RKO (cell line): ENCODE data around the gene NOVA2.

Source experiments
- DNase-seq: peaks from one replicate; pipeline ENCODE4 v3.0.0-alpha.2; 2016; ENCODE audit warnings: low spot score

NOVA2 gene

GRCh38 chr19:46000491-46001246, 27.0 kb upstream of the NOVA2 start:
- no peak for DNase-seq

GRCh38 chr19:45999653-46000121, 26.0 kb upstream of the NOVA2 start:
- no peak for DNase-seq

- no peak for DNase-seq
These were observed 25.2 kb upstream of the NOVA2 start for GRCh38 chr19:45998834-45999233.

GRCh38 chr19:45996933-45997332, 23.3 kb upstream of the NOVA2 start:
- DNase-seq: no peak

- peak; percentile 79 for DNase-seq
These were observed 22.2 kb upstream of the NOVA2 start for GRCh38 chr19:45995715-45996385.

- DNase-seq: peak; percentile 99
These were observed 21.5 kb upstream of the NOVA2 start, which contains the start of gene CCDC61 for GRCh38 chr19:45994998-45995714. Gene CCDC61 (plus strand): TSS chr19:45995467. CDS start chr19:46003019, 7,552 bp downstream.

GRCh38 chr19:45994456-45994997, 20.9 kb upstream of the NOVA2 start:
- peak; percentile 78 for DNase-seq

GRCh38 chr19:45990113-45990728, 16.6 kb upstream of the NOVA2 start:
- no peak for DNase-seq

GRCh38 chr19:45985321-45985720, 11.7 kb upstream of the NOVA2 start:
- no peak for DNase-seq

GRCh38 chr19:45981350-45981749, 7.7 kb upstream of the NOVA2 start:
- no peak for DNase-seq

- no peak for DNase-seq
These were observed 4.5 kb upstream of the NOVA2 start for GRCh38 chr19:45978156-45978555.

GRCh38 chr19:45976178-45976577, 2.5 kb upstream of the NOVA2 start:
- DNase-seq: no peak

- no peak for DNase-seq
These were observed 1.8 kb upstream of the NOVA2 start for GRCh38 chr19:45975306-45976070.

GRCh38 chr19:45972947-45973540, 621 bp downstream of the NOVA2 start:
- DNase-seq: no peak

- DNase-seq: no peak
These were observed 1.4 kb downstream of the NOVA2 start for GRCh38 chr19:45972081-45972946.

- DNase-seq: no peak
These were observed 2.3 kb downstream of the NOVA2 start for GRCh38 chr19:45971260-45971902.

GRCh38 chr19:45969676-45970075, 4.0 kb downstream of the NOVA2 start:
- no peak for DNase-seq

- DNase-seq: no peak
These were observed 5.0 kb downstream of the NOVA2 start for GRCh38 chr19:45968626-45969025.

GRCh38 chr19:45967246-45967645, 6.4 kb downstream of the NOVA2 start:
- no peak for DNase-seq
